ENCODE measurements around the gene SPOP.
"Not testable (repeated sequence)": the region's sequence is repeated elsewhere in the genome, so short reads cannot be mapped to it uniquely, and the experiment has no call there.

The SPOP gene

GRCh38 chr17:49677933-49678847, at the start of gene SPOP:
Gene SPOP (minus strand): TSS chr17:49678097. CDS start chr17:49622810, 55,287 bp downstream.
- POLR2A ChIA-PET, result interaction anchor here (0.9 to 1.5 kb wide), 10 partner anchors 9 to 264 kb away, joined by 3 to 15 read pairs (median 6); partner anchors contain the start of genes PHB1 and SLC35B1
- peak; percentile 98 for DNase-seq (ENCODE audit: extremely low spot score)
- TF ChIP-seq CTBP1 (IDR thresholded peaks at IDR 0.05; ENCODE audit: borderline replicate concordance) (peak; percentile 24; the same call in 1 of the 2 replicates), ELF4 (IDR thresholded peaks at IDR 0.05) (no peak), PKNOX1 (IDR thresholded peaks at IDR 0.05) (peak; percentile 62), LEF1 (IDR thresholded peaks at IDR 0.05; ENCODE audit: borderline replicate concordance) (no peak), L3MBTL2 (conservative IDR thresholded peaks at IDR 0.05) (peak; percentile 100)
- CTCF ChIA-PET, result interaction anchor here (0.7 kb wide), 1 partner anchor 168 kb away, joined by 3 read pairs; no protein-coding TSS in a partner anchor

- ChIA-PET POLR2A (no interaction called here), CTCF (no interaction called here)
- TF ChIP-seq CTBP1 (IDR thresholded peaks at IDR 0.05; ENCODE audit: borderline replicate concordance) (no peak), ARNT (IDR thresholded peaks at IDR 0.05) (no peak), ELF4 (IDR thresholded peaks at IDR 0.05) (no peak), PKNOX1 (IDR thresholded peaks at IDR 0.05) (no peak), FOXK2 (IDR thresholded peaks at IDR 0.05) (no peak), BHLHE40 (IDR thresholded peaks at IDR 0.05; ENCODE audit: borderline replicate concordance) (no peak), ZNF384 (IDR thresholded peaks at IDR 0.05) (no peak), NFRKB (IDR thresholded peaks at IDR 0.05) (no peak), FOXA1 (IDR thresholded peaks at IDR 0.05) (no peak), HDGF (IDR thresholded peaks at IDR 0.05; ENCODE audit: borderline replicate concordance) (no peak), LEF1 (IDR thresholded peaks at IDR 0.05; ENCODE audit: borderline replicate concordance) (no peak), SP1 (IDR thresholded peaks at IDR 0.05) (no peak), L3MBTL2 (conservative IDR thresholded peaks at IDR 0.05) (no peak), SUZ12 (IDR thresholded peaks at IDR 0.05) (no peak), FOXM1 (IDR thresholded peaks at IDR 0.05; ENCODE audit: borderline replicate concordance) (no peak)
- DNase-seq (ENCODE audit: extremely low spot score), result no peak
Observed at GRCh38 chr17:49727380-49727779, 49.5 kb upstream of the SPOP start.

GRCh38 chr17:49725452-49726130, 47.7 kb upstream of the SPOP start:
- ChIA-PET POLR2A (no interaction called here), CTCF (no interaction called here)
- DNase-seq (ENCODE audit: extremely low spot score), result no peak
- TF ChIP-seq FOXA1 (IDR thresholded peaks at IDR 0.05), result no peak
- no peak for TF ChIP-seq TARDBP (IDR thresholded peaks at IDR 0.05)
- no peak for TF ChIP-seq BHLHE40 (IDR thresholded peaks at IDR 0.05; ENCODE audit: borderline replicate concordance)
- no peak for TF ChIP-seq CTBP1 (IDR thresholded peaks at IDR 0.05; ENCODE audit: borderline replicate concordance)
- TF ChIP-seq L3MBTL2 (conservative IDR thresholded peaks at IDR 0.05), result no peak

GRCh38 chr17:49724552-49724951, 46.7 kb upstream of the SPOP start:
- POLR2A ChIA-PET; DNase-seq (ENCODE audit: extremely low spot score); CTCF ChIA-PET: not testable (repeated sequence)

GRCh38 chr17:49723423-49723822, 45.5 kb upstream of the SPOP start:
- ChIA-PET CTCF (no interaction called here), POLR2A (no interaction called here)
- DNase-seq (ENCODE audit: extremely low spot score), result no peak
- TF ChIP-seq FOXM1 (IDR thresholded peaks at IDR 0.05; ENCODE audit: borderline replicate concordance) (no peak), SP1 (IDR thresholded peaks at IDR 0.05) (no peak), HDGF (IDR thresholded peaks at IDR 0.05; ENCODE audit: borderline replicate concordance) (no peak), FOXK2 (IDR thresholded peaks at IDR 0.05) (no peak)

GRCh38 chr17:49722066-49722465, 44.2 kb upstream of the SPOP start:
- ChIA-PET POLR2A (interaction anchor here (1.2 kb wide), 1 partner anchor 12 kb away, joined by 3 read pairs; no protein-coding TSS in a partner anchor), CTCF (interaction anchor here (0.5 to 0.6 kb wide), 2 partner anchors 9 to 65 kb away, joined by 3 to 5 read pairs; no protein-coding TSS in a partner anchor)
- no peak for TF ChIP-seq SP1 (IDR thresholded peaks at IDR 0.05)
- no peak for TF ChIP-seq FOXM1 (IDR thresholded peaks at IDR 0.05; ENCODE audit: borderline replicate concordance)
- no peak for TF ChIP-seq TARDBP (IDR thresholded peaks at IDR 0.05)
- TF ChIP-seq NFRKB (IDR thresholded peaks at IDR 0.05), result no peak
- TF ChIP-seq BHLHE40 (IDR thresholded peaks at IDR 0.05; ENCODE audit: borderline replicate concordance), result no peak
- no peak for TF ChIP-seq ARNT (IDR thresholded peaks at IDR 0.05)
- no peak for TF ChIP-seq FOXK2 (IDR thresholded peaks at IDR 0.05)
- TF ChIP-seq ELF4 (IDR thresholded peaks at IDR 0.05), result no peak
- no peak for TF ChIP-seq LEF1 (IDR thresholded peaks at IDR 0.05; ENCODE audit: borderline replicate concordance)
- TF ChIP-seq HDGF (IDR thresholded peaks at IDR 0.05; ENCODE audit: borderline replicate concordance), result no peak
- TF ChIP-seq CTBP1 (IDR thresholded peaks at IDR 0.05; ENCODE audit: borderline replicate concordance), result no peak
- no peak for TF ChIP-seq SUZ12 (IDR thresholded peaks at IDR 0.05)
- no peak for TF ChIP-seq PKNOX1 (IDR thresholded peaks at IDR 0.05)
- no peak for TF ChIP-seq FOXA1 (IDR thresholded peaks at IDR 0.05)
- TF ChIP-seq L3MBTL2 (conservative IDR thresholded peaks at IDR 0.05), result no peak
- TF ChIP-seq ZNF384 (IDR thresholded peaks at IDR 0.05), result no peak
- DNase-seq (ENCODE audit: extremely low spot score), result no peak
